GM19239 (cell line): ENCODE results near the gene RAB44.

ENCODE experiments used
- DNase-seq: peaks from one replicate; pipeline ENCODE4 v3.0.0; 2011; ENCODE audit warnings: low spot score; ENCODE audit not compliant: insufficient read length
- FAIRE-seq: peaks from 2 replicates; lab custom pipeline; 2011; peaks lifted over from hg19 to GRCh38; lab: Jason Lieb, UNC

RAB44 gene

DNA sequence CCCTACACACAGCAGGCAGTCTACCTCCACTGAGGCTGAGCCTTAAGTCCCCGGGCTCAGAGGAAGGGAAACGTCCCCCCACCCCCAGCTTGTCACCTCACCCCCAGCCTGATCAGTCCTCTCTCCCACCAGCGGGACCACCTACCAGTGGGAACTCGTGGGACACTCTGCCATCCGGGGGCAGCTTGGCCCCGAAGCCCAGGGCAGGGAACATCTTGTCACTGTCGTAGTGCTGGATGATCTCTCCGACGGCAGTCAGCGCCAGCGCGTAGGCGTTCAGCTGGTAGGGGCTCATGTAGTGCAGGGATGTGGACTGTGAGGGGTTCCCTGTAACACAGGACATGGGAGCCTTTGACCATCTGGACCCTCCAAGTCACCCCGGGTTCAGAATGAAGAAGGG is 48.6 kb downstream of the RAB44 start:
- DNase-seq: no peak
- no peak for FAIRE-seq

- FAIRE-seq: no peak
- no peak for DNase-seq
These were observed 52.3 kb downstream of the RAB44 start for GRCh38 chr6:36749829-36750489.

DNA sequence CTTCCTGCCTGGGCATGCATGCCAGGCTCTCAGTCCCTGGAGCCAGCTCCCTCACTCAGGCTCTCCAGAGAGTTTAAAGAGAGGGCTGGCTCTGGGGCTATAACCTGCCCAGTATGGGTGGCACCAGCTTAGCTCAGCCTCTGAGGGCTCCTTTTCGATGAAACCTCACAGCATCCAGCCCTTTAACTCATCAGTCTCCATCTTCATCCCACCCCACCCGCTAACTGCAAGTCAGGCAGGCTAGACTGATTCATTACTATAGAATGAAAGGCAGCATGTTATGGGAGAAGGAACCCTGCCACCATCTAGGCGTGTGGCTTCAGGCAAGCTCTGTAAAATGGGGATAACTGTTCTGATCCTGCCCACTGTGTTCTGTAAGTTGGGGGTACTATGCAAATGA is 53.5 kb downstream of the RAB44 start:
- no peak for DNase-seq
- FAIRE-seq: no peak

DNA sequence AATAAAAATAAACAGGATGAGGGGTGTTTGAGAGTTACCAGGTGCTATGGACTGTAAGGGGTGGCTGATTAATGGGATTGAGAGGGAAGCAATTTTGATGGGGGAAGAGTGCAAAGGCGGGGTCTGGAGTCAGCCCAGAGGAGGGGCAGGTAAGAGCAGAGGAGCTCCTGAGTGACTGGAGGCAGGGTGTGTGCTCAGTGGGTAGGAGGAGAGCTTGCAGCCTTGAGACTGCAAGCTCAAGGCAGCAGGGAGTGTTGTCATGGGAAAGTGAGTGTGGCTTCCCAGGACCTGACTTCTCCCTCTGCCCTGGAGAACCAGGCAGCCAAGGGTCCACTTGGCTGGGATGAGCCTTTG is 54.2 kb downstream of the RAB44 start:
- FAIRE-seq: no peak
- DNase-seq: no peak

DNA sequence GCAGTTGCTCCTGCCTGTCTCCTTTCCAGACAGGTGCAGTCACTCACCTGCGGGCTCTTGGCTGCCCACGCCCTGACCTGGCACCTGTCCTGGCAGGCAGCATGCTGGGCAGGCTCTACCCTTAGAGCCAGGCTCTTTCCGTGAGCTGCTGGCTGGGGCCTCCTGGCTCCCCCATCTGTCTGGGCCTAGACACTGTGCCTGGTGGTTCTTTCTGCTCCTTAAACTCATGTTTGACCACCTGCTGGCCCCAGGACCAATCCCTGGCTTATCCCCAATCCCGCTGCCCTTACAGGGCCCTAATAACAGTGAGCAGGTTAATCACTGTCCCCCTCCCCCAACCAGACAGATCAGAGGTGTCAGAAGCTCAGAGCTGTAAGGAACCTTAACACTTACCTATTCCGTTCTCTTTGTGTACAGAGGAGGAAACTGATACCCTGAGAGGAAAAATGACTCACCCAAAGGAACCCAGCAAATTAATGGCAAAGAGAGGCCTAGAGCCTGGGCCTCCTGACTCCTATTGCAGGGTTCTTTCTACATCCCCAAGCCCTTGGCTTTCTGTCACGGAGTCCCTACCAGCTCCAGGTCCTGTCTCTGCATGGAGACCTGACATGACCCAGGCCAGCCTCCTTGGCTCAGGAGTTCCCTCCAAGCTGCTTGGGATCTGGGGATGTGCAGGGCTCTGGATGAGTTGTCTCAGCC is 54.7 kb downstream of the RAB44 start:
- DNase-seq: no peak
- FAIRE-seq: peak; percentile 67

- peak; percentile 56 for DNase-seq
- FAIRE-seq: peak; percentile 100
These were observed 55.4 kb downstream of the RAB44 start for GRCh38 chr6:36752886-36753506.

DNA sequence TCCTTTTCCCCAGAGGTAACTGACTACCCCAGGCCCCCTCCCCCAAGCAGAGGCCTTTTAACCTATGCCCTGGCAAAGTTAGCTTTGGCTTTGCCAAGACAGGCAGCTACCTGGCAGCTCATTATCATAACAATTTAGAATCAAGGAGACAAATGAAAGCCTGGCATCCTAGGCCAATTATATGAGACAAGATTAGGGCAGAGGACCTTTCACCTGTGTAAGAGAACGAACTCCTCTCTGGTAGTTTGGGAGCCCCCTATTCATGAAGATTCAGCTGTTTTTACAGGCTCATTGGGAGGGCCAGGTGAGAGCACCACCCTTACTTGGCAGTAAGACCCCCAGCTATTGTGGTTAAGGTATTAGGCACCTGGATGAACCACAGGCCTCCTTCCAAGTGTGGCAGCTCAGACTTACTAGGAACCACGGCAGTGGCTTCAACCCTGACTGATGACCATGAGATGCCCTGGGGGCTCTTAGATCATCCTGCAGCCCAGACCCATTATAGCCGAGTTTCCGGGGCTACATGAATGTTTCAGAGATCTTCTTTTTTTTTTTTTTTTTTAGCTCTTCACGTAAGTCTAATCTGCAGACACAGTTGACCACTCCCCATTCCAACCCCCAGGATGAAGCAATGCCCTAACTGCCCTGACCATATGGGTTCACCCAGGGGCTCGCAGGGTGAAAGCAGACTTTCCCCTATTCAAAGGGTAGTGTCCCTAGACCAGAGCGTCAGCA is 56.2 kb downstream of the RAB44 start:
- DNase-seq: no peak
- peak; percentile 62 for FAIRE-seq

DNA sequence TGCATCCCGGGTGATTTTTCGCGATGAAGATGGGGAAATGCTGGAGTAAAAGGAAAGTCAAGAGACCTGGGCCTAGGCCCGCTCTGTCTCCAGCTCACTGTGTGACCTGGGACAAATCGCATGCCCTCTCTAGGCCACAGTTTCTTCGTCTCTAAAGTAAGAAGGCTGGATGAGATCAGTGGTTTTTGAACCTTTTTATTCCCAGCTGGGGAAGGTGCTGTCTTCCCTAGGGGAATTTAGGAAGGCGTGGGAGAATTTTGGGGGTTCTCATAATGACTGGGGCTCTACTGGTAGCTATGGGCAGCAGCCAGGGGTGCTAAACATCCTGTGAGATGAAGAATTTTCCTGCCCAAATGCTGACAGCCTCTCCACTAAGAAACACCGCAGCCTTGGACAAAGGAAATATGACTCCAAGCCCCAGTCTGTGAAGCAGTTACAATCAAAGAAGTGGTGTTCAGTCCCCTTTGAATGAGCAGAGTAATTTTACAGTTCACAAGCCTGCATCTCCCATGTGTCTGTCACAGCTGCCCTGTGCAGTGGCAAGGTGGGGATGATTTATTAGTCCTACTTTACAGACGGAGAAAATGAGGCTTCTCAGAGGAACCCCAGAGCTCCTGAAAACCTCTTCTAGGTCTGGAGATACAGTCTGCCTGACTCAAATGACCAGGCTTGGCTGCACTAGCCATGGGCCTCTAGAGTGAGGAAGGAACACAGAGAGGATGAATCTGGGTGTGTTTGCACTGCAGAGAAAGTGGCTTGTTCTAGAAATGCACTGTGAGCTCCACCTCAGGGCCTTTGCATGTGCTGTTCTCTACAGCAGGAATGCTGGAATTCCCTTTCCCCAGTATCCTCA is 57.2 kb downstream of the RAB44 start:
- FAIRE-seq (no peak), DNase-seq (no peak)

DNA sequence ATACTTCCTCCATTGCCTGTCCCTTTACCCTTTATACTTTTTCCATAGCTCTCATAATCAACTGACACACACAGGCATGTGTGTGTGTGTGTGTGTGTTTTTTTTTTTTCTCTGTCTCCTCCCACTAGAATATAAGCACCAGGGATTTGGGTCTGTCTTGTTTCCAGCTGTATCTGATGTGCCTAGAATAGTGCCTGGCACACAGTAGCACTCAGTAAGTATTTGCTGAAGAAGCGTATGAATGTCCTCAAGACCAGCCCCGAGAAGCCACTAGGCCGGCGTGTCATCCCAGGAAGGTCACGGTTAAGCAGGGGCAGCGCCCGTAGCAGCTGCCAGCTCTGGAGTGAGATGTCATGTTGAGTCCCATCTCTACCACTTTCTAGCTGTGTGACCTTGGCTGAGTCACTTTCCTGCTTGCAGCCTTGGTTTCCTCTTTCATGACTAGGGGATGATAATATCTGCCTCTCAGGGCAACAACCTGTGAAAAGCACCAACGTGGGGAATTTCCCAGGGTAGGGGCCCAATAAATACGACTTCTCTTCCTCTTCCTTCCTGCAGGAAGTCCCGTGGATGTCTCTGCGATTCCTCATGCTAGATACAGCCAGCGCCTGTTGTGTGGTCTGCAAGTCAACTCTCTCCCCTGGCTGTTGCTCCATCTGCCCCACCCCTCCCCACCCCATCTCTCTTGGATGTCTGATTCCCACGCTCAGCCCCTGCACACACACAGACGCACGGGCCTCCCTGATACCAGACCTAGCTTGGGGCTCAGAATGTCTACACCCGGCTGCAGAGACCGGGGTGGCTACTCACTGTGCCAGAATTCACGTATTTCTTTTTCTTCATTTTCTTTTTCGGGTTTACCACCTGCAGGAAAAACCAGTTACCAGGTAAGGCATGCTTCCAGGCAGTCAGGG is 58.1 kb downstream of the RAB44 start:
- peak; percentile 97 for FAIRE-seq
- DNase-seq: no peak

DNA sequence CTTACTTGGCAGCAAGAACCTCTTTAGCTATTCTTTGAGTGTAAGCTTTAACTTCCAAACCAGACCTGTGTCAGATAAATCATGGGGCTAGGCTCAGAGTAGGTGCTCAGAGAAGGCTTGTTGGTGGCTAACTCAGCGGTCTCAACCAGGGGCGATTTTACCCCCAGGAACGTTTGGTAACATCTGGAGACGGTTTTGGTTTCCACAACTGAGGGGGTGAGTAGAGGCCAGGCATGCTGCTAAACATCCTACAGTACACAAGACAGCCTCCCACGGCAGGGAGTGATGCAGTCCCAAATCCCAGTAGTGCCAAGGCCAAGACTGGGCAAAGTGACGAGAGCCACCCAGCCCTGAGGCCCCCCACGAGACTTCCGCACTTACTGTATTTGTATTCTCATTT is 59.2 kb downstream of the RAB44 start:
- FAIRE-seq: no peak
- no peak for DNase-seq

GRCh38 chr6:36757206-36757605 is 59.6 kb downstream of the RAB44 start:
- no peak for FAIRE-seq
- peak; percentile 38 for DNase-seq

DNA sequence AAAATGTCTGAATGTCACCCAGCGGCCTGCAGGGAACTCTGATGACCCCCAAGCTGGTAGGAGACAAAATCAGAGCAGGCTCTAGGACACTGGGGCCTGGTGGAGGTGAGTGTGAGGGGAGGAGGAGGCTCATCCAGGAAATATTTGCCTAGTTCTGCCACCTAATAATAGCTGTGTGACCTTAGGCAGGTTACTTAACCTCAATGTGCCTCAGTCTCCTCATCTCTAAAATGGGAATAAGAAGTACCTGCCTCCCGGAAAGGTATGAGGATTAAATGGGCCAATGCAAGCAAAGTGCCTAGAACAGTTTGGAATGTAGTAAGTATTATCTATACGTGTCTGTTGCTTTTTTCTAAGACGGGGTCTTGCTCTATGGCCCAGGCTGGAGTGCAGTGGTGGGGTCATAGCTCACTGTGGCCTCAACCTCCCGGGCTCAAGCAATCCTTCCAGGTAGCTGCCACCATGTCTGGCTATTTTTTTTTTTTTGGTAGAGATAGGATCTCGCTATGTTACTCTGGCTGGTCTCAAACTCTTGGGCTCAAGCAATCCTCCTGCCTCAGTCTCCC is 60.4 kb downstream of the RAB44 start:
- DNase-seq (no peak), FAIRE-seq (no peak)

- no peak for DNase-seq
- FAIRE-seq: no peak
These were observed 61.0 kb downstream of the RAB44 start for GRCh38 chr6:36758516-36759147.

DNA sequence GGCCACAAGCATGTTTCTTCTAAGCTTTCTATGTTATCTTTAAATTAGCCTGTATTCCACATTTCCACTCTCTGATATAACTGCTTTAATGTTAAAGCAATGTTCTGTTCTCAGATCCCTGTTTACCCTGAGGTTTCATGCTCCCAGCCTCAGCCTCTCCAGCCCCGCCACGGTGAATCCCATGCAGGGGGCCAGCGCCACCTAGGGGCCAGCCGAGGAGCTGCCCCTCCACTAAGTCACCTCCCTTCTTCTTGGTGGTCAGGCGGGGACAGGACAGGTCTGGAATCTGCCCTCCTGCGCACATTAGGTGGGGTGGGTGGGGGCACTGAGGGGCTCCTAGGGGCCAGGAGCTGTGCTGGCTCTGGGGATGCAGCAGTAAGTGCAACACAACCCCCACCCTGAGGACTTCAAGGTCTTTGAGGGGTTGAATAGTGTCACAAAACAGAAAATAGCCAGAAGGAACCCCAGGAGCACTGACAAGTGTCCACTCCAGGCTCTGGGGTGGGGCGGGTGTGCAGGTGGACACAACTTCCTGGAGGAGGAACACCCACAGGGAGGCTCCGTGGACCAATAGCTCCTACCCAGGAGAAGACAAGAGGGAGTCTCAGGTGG is 61.6 kb downstream of the RAB44 start:
- peak; percentile 76 for DNase-seq
- FAIRE-seq: peak; percentile 92

GRCh38 chr6:36760685-36761435 is 63.2 kb downstream of the RAB44 start:
- FAIRE-seq (no peak), DNase-seq (no peak)

- FAIRE-seq: no peak
- no peak for DNase-seq
These were observed 64.5 kb downstream of the RAB44 start for GRCh38 chr6:36762123-36762522.

GRCh38 chr6:36765190-36765589 is 67.6 kb downstream of the RAB44 start:
- DNase-seq (no peak), FAIRE-seq (no peak)
